Cortex of kidney (tissue), 1 donor: ENCODE measurements around the gene SLC51B.
"Not testable (repeated sequence)": the region's sequence is repeated elsewhere in the genome, so short reads cannot be mapped to it uniquely, and the experiment has no call there.

ENCODE experiments used
- DNase-seq: peaks from one replicate; lab custom pipeline; 2025; lab: John Stamatoyannopoulos, UW

Gene SLC51B

DNA sequence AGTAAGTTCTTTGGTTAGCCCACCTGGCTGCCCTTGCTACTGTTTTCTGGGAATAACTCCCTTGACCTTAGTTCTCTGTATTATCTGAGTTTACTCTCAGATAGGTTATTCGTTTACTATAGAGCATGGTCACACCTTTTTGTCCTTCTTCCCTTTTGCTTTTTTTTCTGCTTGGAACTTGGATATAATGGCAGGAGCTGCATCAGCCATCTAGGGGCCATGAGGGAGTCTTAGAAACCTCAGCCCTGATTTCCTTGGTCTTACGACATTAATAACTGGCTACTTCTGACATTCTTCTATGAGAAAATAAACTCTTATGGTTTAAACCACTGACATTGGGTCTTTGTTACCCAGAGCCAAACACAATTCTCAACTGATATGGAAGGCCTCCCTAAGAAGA is 3.4 kb upstream of the SLC51B start:
- DNase-seq, result no peak

GRCh38 chr15:65042776-65043327 is 2.3 kb upstream of the SLC51B start:
- DNase-seq, result no peak

DNA sequence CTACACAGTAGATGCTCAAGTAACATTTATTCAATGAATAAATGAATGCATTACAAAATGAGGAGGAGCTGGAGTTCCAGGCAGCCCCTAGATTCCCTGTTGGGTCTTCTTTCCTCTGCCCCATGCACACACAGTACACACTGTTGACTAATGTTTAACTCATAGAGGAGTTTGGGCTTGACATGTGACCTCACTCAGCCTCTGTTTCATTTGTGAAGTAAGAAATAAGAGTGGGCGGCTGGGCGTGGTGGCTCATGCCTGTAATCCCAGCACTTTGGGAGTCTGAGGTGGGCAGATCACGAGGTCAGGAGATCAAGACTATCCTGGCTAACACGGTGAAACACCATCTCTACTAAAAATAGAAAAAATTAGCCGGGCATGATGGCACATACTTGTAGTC is 969 bp upstream of the SLC51B start:
- DNase-seq, result not testable (repeated sequence)

DNA sequence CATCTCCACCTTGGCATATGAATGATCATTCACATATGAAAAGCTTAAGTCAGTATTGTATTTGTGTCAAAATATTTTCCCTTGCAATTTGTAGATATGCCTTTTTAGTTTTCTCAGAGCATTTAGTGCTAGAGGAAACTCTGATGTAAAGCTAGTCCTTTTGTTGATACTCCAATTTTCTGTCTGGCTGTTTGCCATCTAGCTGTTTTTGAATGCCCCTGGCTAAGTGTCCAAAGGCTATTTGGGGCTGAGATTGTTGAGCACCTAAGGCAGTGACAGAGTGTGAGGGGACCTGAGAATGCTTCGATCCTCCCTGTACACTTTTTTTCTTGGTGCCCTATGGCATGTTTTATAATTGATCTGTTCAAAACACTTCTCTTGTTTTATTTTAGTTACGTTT is 3.1 kb downstream of the SLC51B start:
- DNase-seq, result no peak

GRCh38 chr15:65049418-65049840 is 4.2 kb downstream of the SLC51B start:
- no peak for DNase-seq

GRCh38 chr15:65050270-65050669 is 5.1 kb downstream of the SLC51B start:
- no peak for DNase-seq

DNA sequence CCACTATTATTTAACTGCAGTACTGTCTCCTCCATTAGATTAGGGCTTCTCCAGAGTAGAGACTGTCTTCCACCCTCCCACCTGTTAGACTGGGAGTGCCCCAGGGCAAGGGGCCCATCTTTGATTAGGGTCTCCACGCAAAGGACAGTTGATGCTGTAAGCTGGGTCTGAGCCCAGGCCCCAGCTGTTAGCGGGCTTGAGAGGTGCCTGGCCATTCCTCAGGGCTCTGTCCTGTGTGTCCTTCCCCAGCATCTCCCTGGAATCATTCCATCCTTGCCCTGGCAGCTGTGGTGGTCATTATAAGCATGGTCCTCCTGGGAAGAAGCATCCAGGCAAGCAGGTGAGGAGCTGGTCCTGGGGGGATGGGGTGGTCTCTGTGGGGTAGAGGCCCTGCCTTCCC is 6.1 kb downstream of the SLC51B start:
- no peak for DNase-seq

DNA sequence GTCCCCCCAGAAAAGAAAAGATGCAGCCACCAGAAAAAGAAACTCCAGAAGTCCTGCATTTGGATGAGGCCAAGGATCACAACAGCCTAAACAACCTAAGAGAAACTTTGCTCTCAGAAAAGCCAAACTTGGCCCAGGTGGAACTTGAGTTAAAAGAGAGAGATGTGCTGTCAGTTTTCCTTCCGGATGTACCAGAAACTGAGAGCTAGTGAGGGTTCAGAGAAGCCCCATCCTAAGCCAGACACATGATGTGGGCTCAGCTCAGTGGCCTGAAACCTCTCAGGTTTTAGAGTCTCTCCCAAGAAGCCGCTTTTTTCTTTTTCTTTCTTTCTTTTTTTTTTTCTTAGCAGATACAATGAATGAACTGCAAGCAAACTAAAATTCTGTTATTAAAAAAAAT is 7.8 kb downstream of the SLC51B start:
- DNase-seq, result no peak

DNA sequence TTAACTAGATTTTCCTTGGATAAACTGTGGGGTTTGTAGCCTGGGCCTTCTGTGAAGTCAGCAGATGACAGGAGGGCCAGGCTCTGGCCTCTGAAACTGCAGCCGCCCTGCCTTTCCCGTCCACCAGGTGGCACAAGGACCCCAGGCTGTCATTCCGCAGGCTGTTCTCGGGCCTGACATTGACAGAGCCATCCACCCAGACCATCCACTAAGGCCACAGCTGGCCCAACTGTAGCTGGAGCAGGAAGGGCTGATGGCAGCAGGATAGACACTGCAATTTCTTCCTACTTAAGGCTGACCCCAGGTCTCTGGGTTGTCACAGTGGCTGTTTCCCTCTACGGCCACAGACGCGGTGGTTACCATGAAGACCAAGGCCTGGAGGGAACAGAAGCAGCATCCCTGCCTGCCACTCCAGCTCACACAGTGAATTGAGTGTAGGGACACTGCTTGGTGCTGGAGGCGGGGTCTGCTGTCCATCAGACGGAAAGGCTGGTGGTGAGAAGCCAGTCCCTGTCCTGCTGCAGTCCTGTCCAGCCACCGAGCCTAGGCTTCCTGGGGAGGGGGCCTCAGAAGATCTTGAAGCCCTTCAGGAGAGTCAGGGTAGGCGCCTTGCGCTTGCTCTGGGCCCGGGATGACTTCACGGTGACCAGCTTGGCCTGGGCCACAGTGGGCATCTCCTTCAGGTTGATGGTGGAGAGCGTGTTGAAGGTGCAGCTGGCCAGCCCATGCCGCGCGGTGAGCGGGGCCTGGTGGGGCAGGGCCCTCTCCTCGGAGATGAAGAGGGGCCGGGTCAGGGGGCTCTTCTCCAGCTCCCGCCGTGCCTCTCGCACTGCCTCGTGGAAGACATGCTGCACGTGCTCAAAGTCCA is 9.4 kb downstream of the SLC51B start:
- no peak for DNase-seq

GRCh38 chr15:65055201-65055870 is 10.1 kb downstream of the SLC51B start:
- no peak for DNase-seq

- no peak for DNase-seq
Observed at GRCh38 chr15:65056106-65056505, 10.9 kb downstream of the SLC51B start.

DNA sequence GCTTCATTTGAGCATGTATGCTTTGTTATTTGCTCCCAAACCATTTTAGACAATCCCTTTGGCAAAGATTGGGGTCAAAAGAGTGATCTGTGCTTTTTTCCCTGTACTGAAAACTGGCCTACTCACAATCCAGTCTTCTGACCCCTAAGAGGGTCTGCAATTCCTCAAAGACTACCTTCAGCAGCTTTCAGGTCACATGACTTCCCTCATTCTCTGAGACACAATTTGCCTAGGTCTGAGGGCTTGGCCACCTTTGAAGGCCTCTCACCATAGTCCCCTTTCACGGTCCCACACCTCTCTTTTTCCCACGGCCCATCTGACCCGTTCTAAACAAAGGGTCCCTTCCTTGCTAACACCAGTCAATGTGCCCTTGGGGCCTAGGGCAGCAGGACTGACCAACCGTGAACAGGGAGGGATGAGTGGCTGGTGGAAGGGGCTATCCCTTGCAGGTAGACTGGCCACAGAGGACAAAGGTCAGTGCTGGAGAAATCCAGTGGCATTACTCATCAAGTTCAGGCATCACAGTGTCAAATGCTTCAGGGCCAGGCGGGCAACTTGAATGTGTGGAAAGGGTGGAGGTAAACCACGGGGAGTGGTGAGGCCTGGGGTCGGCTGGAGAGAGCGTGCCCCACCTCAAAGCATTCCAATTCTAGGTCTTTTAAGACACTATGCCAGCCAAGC is 11.8 kb downstream of the SLC51B start:
- no peak for DNase-seq

GRCh38 chr15:65057549-65057940 is 12.4 kb downstream of the SLC51B start:
- DNase-seq, result no peak

DNA sequence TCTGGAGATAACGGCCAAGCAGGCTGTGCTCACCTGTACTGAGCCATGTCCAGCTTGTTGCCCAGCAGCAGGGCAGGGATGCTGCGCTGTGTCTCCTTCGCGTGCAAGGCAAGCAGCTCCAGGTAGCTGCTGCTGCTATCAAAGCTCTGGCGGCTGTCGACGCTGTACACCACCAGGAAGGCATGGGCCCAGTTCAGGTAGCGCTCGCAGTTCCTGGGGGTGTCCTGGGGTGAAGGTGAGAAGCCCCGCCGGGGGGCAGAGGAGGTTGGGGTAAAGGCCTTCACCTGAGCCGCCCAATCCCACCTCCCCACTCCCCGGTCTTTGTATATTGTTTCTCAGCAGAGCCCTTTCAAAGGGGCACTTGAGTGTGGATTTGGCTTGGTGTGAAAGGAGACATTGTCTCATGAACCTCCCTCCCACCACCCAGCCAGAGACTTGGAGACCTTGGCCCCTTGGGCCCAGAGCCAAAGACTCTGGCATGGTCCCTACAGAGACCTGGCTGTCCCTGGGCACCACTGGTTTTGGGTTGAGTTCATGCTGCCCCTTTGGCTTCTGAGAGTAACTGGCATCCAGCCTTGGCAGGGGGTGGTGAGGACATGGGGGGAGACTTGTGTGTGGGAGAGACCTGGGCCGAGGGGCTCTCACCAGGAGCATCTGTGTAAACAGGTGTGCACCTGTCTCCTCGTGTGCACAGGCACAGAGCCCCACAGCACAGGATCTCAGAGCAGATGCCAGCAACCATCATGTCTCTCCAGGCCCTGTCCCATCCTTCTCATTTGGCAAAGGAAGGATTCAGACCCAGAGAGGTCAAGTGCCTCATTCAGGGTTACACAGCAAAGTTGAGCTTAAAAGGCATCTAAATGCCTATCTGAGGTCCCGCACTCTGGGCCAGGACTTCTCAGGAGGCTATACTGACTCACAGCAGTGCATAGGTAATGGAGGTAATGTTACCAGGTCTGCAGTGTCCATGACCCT is 13.5 kb downstream of the SLC51B start:
- no peak for DNase-seq

DNA sequence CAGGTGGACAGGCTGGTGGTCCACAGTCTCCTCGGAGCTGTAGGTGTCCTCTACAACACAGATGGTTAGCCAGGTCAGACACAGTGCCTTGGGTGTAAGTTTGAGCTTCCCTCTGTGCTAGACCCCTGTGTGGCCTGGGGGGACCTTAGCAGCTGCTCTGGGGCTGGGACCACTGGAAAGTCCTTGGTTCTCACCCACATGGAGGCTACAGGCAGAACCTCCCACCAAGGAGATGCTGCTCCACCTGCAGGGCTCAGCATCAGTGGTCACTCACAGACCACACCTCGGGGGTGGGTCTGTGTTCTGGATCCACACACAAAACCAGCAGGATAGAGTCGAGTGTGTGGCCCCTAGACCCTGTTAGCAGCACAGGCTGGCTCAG is 14.2 kb downstream of the SLC51B start:
- DNase-seq, result no peak

- DNase-seq, result no peak
Observed at GRCh38 chr15:65059931-65060596, 14.9 kb downstream of the SLC51B start.

GRCh38 chr15:65060641-65061397 is 15.6 kb downstream of the SLC51B start:
- no peak for DNase-seq

DNA sequence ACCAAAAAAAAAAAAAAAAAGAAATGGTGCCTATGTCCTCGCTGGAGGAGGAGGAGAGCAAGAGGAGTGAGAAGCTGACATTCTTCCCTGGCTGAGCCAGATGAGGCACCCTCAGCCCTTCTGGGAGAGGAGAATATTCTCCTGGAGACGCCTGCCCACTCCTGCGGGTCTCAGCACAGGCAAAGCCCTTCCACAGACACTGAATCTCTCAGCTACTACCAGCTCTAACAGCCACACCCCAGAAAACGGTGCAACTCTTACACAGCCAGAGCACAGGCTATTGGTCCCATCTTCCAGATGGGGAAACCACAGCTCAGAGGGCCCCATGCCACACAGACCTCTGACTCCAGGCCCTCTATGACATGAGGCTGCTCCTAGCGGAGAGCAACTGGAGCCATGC is 16.9 kb downstream of the SLC51B start:
- no peak for DNase-seq

GRCh38 chr15:65062726-65063125 is 17.5 kb downstream of the SLC51B start:
- DNase-seq, result no peak

- no peak for DNase-seq
Observed at GRCh38 chr15:65066001-65066634, 20.9 kb downstream of the SLC51B start.
